A549 (cell line): ENCODE data around the gene NOS1AP. TPM values are rescaled to one million over a fixed set of nuclear protein-coding genes. Genes with fewer than 3 reads are reported as not detected.

Experiments used
- ATAC-seq, 2 experiments: fragments of 200-7000 bp in 1 of 2; fragments of >200 bp in 1 of 2; cut with Nextera tagmentation in 1 of 2; cut with Tn5 transposase in 1 of 2; 3 replicates each; pipeline versions ENCODE4 v1.8.0 to v1.9.1; 2018 to 2020; ENCODE audit warnings: mild to moderate bottlenecking in 1 of 2, moderate library complexity in 1 of 2
- CTCF ChIA-PET: fragments of 300-600 bp; sonication (Branson Sonifier 250); formaldehyde crosslinking; extraction: SDS; loops from one replicate; lab custom pipeline; 2021; ENCODE audit warnings: antibody characterized with exemption, inconsistent platforms; lab: Yijun Ruan, JAX
- POLR2A ChIA-PET: fragments of 350-600 bp; formaldehyde crosslinking; extraction: SDS; loops from one replicate; lab custom pipeline; 2021; ENCODE audit warnings: antibody characterized with exemption, inconsistent platforms; lab: Yijun Ruan, JAX
- DNase-seq, 2 experiments: peaks; one replicate each; pipeline versions ENCODE4 v3.0.0 to v3.0.0-alpha.2; 2011 to 2016; ENCODE audit warnings: low read depth in 1 of 2, low spot score in 1 of 2
- FAIRE-seq: peaks from 2 replicates; lab custom pipeline; 2011; peaks lifted over from hg19 to GRCh38; lab: Jason Lieb, UNC
- H3K27ac ChIP-seq, 2 experiments: fragments of >200 bp; sonication (Bioruptor Twin); formaldehyde crosslinking; 3 replicates each; pipeline ENCODE4 v1.5.1; 2016 to 2017
- H3K4me1 ChIP-seq: fragments of >200 bp; sonication (Bioruptor Twin); formaldehyde crosslinking; 3 replicates; pipeline ENCODE4 v1.6.1; 2016
- H3K4me2 ChIP-seq: fragments of >200 bp; sonication (Bioruptor Twin); formaldehyde crosslinking; 3 replicates; pipeline ENCODE4 v1.6.1; 2016
- H3K4me3 ChIP-seq: fragments of >200 bp; sonication (Bioruptor Twin); formaldehyde crosslinking; 3 replicates; pipeline ENCODE4 v1.5.1; 2016
- H3K9me3 ChIP-seq: fragments of >200 bp; sonication (Bioruptor Twin); formaldehyde crosslinking; 3 replicates; pipeline ENCODE4 v1.6.1; 2016
- CBX2 ChIP-seq: fragments of 200-600 bp; sonication (generic); IDR thresholded peaks from 2 replicates; pipeline ENCODE4 v1.6.1; 2016; ENCODE audit warnings: low read depth, mild to moderate bottlenecking, borderline replicate concordance
- CBX8 ChIP-seq: fragments of 200-600 bp; sonication (generic); IDR thresholded peaks from 2 replicates; pipeline ENCODE4 v1.6.1; 2016
- CEBPB ChIP-seq, 2 experiments: fragments of >200 bp in 1 of 2; sonication (Bioruptor Twin) in 1 of 2; formaldehyde crosslinking in 1 of 2; IDR thresholded peaks; 2 replicates each; pipeline ENCODE4 v1.6.1; 2012 to 2016
- CHD4 ChIP-seq: fragments of 200-600 bp; sonication (generic); IDR thresholded peaks from 2 replicates; pipeline ENCODE4 v1.6.1; 2016; ENCODE audit warnings: antibody characterized with exemption, mild to moderate bottlenecking, borderline replicate concordance
- E2F6 ChIP-seq: IDR thresholded peaks from 2 replicates; pipeline ENCODE4 v1.6.1; 2012; ENCODE audit warnings: low read depth, borderline replicate concordance
- EHF ChIP-seq: fragments of 250-450 bp; sonication (Bioruptor Pico); IDR thresholded peaks from 2 replicates; pipeline ENCODE4 v1.5.0; 2020; ENCODE audit warnings: mild to moderate bottlenecking
- EHMT2 ChIP-seq: fragments of 200-600 bp; sonication (generic); IDR thresholded peaks from 2 replicates; pipeline ENCODE4 v1.6.1; 2016; ENCODE audit warnings: antibody characterized with exemption, low read depth, mild to moderate bottlenecking, moderate library complexity
- EP300 ChIP-seq, 2 experiments: fragments of >200 bp; sonication (Bioruptor Twin); formaldehyde crosslinking; IDR thresholded peaks; 2 replicates in 1 of 2; 3 replicates in 1 of 2; pipeline ENCODE4 v1.6.1; 2016 to 2017
- FOSB ChIP-seq: fragments of 250-450 bp; sonication (Bioruptor Pico); IDR thresholded peaks from 2 replicates; pipeline ENCODE4 v1.5.0; 2020; ENCODE audit warnings: mild to moderate bottlenecking, moderate library complexity
- HOXA7 ChIP-seq: fragments of 250-450 bp; sonication (Bioruptor Pico); IDR thresholded peaks from 2 replicates; pipeline ENCODE4 v1.5.0; 2020; ENCODE audit warnings: mild to moderate bottlenecking, moderate library complexity
- HOXB13 ChIP-seq: fragments of 250-450 bp; sonication (Bioruptor Pico); IDR thresholded peaks from 2 replicates; pipeline ENCODE4 v1.5.0; 2020; ENCODE audit warnings: low read depth, mild to moderate bottlenecking, moderate library complexity
- HOXB5 ChIP-seq: fragments of 250-450 bp; sonication (Bioruptor Pico); IDR thresholded peaks from 2 replicates; pipeline ENCODE4 v1.5.0; 2020; ENCODE audit warnings: mild to moderate bottlenecking, moderate library complexity
- JUN ChIP-seq, 2 experiments: fragments of >200 bp; sonication (Bioruptor Twin); formaldehyde crosslinking; IDR thresholded peaks; 2 replicates in 1 of 2; 3 replicates in 1 of 2; pipeline ENCODE4 v1.6.1; 2016 to 2017
- JUNB ChIP-seq: fragments of >200 bp; sonication (Bioruptor Twin); formaldehyde crosslinking; IDR thresholded peaks from 2 replicates; pipeline ENCODE4 v1.6.1; 2016
- KDM1A ChIP-seq: fragments of 200-600 bp; sonication (generic); IDR thresholded peaks from 2 replicates; pipeline ENCODE4 v1.6.1; 2016; ENCODE audit warnings: low read depth, mild to moderate bottlenecking
- KDM5A ChIP-seq: fragments of 200-600 bp; sonication (generic); IDR thresholded peaks from 2 replicates; pipeline ENCODE4 v1.6.1; 2016; ENCODE audit warnings: antibody characterized with exemption, mild to moderate bottlenecking
- MAZ ChIP-seq: fragments of 150-350 bp; IDR thresholded peaks from 2 replicates; pipeline ENCODE4 v1.6.1; 2014; ENCODE audit warnings: antibody characterized with exemption, low read depth, low read length, borderline replicate concordance
- MYC ChIP-seq: IDR thresholded peaks from 2 replicates; pipeline ENCODE4 v1.6.1; 2012; ENCODE audit warnings: mild to moderate bottlenecking, inconsistent platforms, low read length, improper control_type of control experiment, borderline replicate concordance
- POLR2A ChIP-seq: IDR thresholded peaks from 2 replicates; pipeline ENCODE4 v1.6.1; 2012; ENCODE audit warnings: mild to moderate bottlenecking, low read length
- RARB ChIP-seq: fragments of 250-450 bp; sonication (Bioruptor Pico); IDR thresholded peaks from 2 replicates; pipeline ENCODE4 v1.8.0; 2021; ENCODE audit warnings: mild to moderate bottlenecking, moderate library complexity
- TP53 ChIP-seq: fragments of 250-450 bp; sonication (Bioruptor Pico); IDR thresholded peaks from 2 replicates; pipeline ENCODE4 v1.5.0; 2021; ENCODE audit warnings: mild to moderate bottlenecking, moderate library complexity
- ZC3H11A ChIP-seq: fragments of 450-650 bp; IDR thresholded peaks from 2 replicates; pipeline ENCODE4 v1.6.1; 2014; ENCODE audit warnings: antibody characterized with exemption, mild to moderate bottlenecking
- ZFP36 ChIP-seq: fragments of 450-650 bp; IDR thresholded peaks from 2 replicates; pipeline ENCODE4 v1.6.1; 2014; ENCODE audit warnings: borderline replicate concordance; ENCODE audit not compliant: partially characterized antibody
- WGBS: methylation state at CpG from one replicate; pipeline ENCODE4 v1.1.6; 2017; ENCODE audit errors: missing lambda C conversion rate; 5-methylcytosine and 5-hydroxymethylcytosine counted together
- polyA plus RNA-seq, 4 experiments: library from polyadenylated mRNA; depleted of rRNA in 3 of 4; stranded (reverse); fragments of >200 nt; fragmentation: RNase III in 1 of 4; extraction: RNeasy Plus Mini Kit Qiagen cat#74134 plus additional on column Dnase treatment in 1 of 4; gene quantifications; 2 replicates in 3 of 4; 3 replicates in 1 of 4; pipeline ENCODE4 v1.2.3, GENCODE V29; 2011 to 2017
- TF ChIP-seq, protein P1 (sequence below): fragments of 250-450 bp; sonication (Bioruptor Pico); IDR thresholded peaks from 2 replicates; pipeline ENCODE4 v1.5.0; 2021; ENCODE audit warnings: mild to moderate bottlenecking, moderate library complexity, borderline replicate concordance
- TF ChIP-seq, protein P2 (sequence below): fragments of >200 bp; sonication (Bioruptor Twin); formaldehyde crosslinking; IDR thresholded peaks from 2 replicates; pipeline ENCODE4 v1.6.1; 2016
- TF ChIP-seq, protein P3 (sequence below): fragments of 250-450 bp; sonication (Bioruptor Pico); IDR thresholded peaks from 2 replicates; pipeline ENCODE4 v1.5.0; 2020; ENCODE audit warnings: low read depth, mild to moderate bottlenecking, moderate library complexity

Gene NOS1AP
- polyA plus RNA-seq, 2 of the 4 experiments (the other 2 are of a cell fraction), result 0.17 to 0.25 TPM

- no peak for TF ChIP-seq MYC
- no peak for TF ChIP-seq JUN (IDR thresholded peaks at IDR 0.05)
- no peak for TF ChIP-seq HOXB13
Observed at GRCh38 chr1:162361349-162361748, 291.9 kb downstream of the NOS1AP start (continued).

- ATAC-seq (no peak), DNase-seq (no peak), FAIRE-seq (no peak)
- H3K27ac ChIP-seq, result no peak overlapping the region
- no peak overlapping the region for H3K4me3 ChIP-seq
- POLR2A ChIA-PET, result no interaction called here
- WGBS, result 50% methylated on average over 3 of the region's 3 CpGs
- no peaks in the 10 kb centered on the region for H3K9me3 ChIP-seq
- TF ChIP-seq EHF (CRISPR knock-in tag) (no peak), EP300 (IDR thresholded peaks at IDR 0.05) (no peak), ZFP36 (no peak), RARB (no peak), TP53 (no peak), JUNB (no peak)
- H3K4me2 ChIP-seq, result no peak overlapping the region
- H3K4me1 ChIP-seq, result no peaks in the 10 kb centered on the region
- CTCF ChIA-PET, result interaction anchor here (0.9 to 1.0 kb wide), 2 partner anchors 10 to 26 kb away, joined by 3 read pairs; no protein-coding TSS in a partner anchor
Observed at GRCh38 chr1:162363823-162364222, 294.3 kb downstream of the NOS1AP start.

DNA sequence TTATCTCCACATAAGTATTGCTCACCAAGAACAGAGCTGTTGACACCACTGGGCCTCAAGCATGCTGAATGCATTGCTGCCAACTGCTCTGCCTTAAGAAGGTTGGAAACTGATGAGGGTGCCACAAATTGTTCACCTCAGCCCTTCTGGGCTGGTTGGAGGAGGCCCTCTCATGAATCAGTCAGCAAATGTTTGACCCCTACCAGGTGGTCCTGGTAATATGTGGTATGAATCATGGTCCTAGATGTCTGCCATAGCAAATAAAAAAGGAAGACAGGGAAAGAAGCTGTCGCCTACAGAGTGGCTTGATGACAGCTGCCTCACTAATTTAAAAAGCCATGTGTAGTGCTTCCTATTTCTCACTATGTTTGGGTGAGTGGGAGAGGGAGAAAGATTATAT, 295.0 kb downstream of the NOS1AP start:
- Histone ChIP-seq H3K4me3 (no peak overlapping the region), H3K4me1 (no peaks in the 10 kb centered on the region), H3K9me3 (no peaks in the 10 kb centered on the region), H3K27ac (no peak overlapping the region), H3K4me2 (no peak overlapping the region)
- POLR2A ChIA-PET, result no interaction called here
- no peak for FAIRE-seq
- 77% methylated on average over 1 of the region's 1 CpG for WGBS
- no peak for ATAC-seq
- TF ChIP-seq HOXA7 (CRISPR knock-in tag), result no peak
- no peak for TF ChIP-seq MAZ
- TF ChIP-seq CBX8, result no peak
- no peak for TF ChIP-seq HOXB5
- TF ChIP-seq EHMT2, result no peak
- TF ChIP-seq EP300 (IDR thresholded peaks at IDR 0.05), result no peak
- TF ChIP-seq, protein P1, sequence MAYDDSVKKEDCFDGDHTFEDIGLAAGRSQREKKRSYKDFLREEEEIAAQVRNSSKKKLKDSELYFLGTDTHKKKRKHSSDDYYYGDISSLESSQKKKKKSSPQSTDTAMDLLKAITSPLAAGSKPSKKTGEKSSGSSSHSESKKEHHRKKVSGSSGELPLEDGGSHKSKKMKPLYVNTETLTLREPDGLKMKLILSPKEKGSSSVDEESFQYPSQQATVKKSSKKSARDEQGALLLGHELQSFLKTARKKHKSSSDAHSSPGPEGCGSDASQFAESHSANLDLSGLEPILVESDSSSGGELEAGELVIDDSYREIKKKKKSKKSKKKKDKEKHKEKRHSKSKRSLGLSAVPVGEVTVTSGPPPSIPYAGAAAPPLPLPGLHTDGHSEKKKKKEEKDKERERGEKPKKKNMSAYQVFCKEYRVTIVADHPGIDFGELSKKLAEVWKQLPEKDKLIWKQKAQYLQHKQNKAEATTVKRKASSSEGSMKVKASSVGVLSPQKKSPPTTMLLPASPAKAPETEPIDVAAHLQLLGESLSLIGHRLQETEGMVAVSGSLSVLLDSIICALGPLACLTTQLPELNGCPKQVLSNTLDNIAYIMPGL (CRISPR knock-in tag), result no peak
- TF ChIP-seq, protein P2, sequence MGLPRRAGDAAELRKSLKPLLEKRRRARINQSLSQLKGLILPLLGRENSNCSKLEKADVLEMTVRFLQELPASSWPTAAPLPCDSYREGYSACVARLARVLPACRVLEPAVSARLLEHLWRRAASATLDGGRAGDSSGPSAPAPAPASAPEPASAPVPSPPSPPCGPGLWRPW, result no peak
- TF ChIP-seq KDM1A, result no peak
- TF ChIP-seq ZFP36, result no peak
- TF ChIP-seq POLR2A, result no peak
- no peak for TF ChIP-seq JUNB
- TF ChIP-seq, all 56 proteins: peak for 0
- DNase-seq, result no peak
- CTCF ChIA-PET, result interaction anchor here (1.0 to 2.6 kb wide), 2 partner anchors 11 to 27 kb away, joined by 3 to 10 read pairs; no protein-coding TSS in a partner anchor

DNA sequence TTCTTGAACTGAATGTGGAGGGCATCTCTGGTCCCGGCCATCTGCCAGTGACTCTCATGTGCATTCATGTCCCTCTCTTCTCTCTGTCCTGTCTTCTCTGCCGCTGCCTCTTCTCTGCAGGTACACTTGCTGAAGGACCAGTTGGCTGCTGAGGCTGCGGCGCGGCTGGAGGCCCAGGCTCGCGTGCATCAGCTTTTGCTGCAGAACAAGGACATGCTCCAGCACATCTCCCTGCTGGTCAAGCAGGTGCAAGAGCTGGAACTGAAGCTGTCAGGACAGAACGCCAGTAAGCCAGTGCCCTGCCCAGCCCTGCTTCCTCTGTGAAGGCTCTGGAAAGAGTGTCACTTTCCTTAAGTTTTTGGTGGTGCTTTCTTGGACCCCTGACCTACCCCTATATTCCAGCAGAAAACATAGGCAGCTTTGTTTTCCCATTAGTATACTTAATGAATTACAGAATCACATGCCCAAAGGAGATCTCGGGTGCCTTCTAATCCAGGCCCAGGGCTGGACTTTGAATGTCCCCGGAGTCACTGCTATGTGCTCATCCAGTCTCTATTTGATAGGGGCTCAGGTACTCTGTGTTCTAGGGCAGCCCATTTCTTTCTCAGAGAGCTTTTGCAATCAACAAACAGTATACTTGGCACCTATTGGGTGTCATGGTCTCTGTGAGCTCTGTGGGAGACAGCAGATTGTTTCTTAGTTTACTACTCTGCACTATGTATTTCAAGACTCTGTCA, 296.0 kb downstream of the NOS1AP start:
- Histone ChIP-seq H3K4me3 (no peak overlapping the region), H3K4me2 (no peak overlapping the region), H3K4me1 (no peaks in the 10 kb centered on the region), H3K27ac (no peak overlapping the region), H3K9me3 (no peaks in the 10 kb centered on the region)
- POLR2A ChIA-PET, result no interaction called here
- ATAC-seq (no peak), DNase-seq (no peak), FAIRE-seq (no peak)
- 81% methylated on average over 10 of the region's 10 CpGs for WGBS
- TF ChIP-seq FOSB (CRISPR knock-in tag) (no peak), CEBPB (IDR thresholded peaks at IDR 0.05) (no peak), E2F6 (no peak), CHD4 (no peak), CBX2 (no peak), KDM5A (no peak), HOXA7 (CRISPR knock-in tag) (no peak), ZC3H11A (no peak), RARB (no peak)
- TF ChIP-seq, protein P1 (CRISPR knock-in tag), result no peak
- TF ChIP-seq, protein P3, sequence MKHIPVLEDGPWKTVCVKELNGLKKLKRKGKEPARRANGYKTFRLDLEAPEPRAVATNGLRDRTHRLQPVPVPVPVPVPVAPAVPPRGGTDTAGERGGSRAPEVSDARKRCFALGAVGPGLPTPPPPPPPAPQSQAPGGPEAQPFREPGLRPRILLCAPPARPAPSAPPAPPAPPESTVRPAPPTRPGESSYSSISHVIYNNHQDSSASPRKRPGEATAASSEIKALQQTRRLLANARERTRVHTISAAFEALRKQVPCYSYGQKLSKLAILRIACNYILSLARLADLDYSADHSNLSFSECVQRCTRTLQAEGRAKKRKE (CRISPR knock-in tag), result no peak
- CTCF ChIA-PET, result interaction anchor here (1.0 to 2.6 kb wide), 3 partner anchors 8 to 26 kb away, joined by 3 to 10 read pairs (median 5); no protein-coding TSS in a partner anchor
